Smooth muscle cell (in vitro differentiated cells): ENCODE data around the gene PDK3. TPM values are rescaled to one million over a fixed set of nuclear protein-coding genes. Genes with fewer than 3 reads are reported as not detected.

Experiments used
- DNase-seq: peaks from one replicate; lab custom pipeline; 2025; ENCODE audit not compliant: unreplicated experiment; lab: John Stamatoyannopoulos, UW
- H2AFZ ChIP-seq: fragments of 200-600 bp; sonication (generic); 2 replicates; pipeline ENCODE4 v1.6.0; 2016; ENCODE audit warnings: antibody characterized with exemption, low read depth, mild to moderate bottlenecking
- H3F3A ChIP-seq: fragments of 200-600 bp; sonication (generic); 2 replicates; pipeline ENCODE4 v1.6.0; 2017; ENCODE audit warnings: antibody characterized with exemption, low read depth
- H3K27ac ChIP-seq: fragments of 200-600 bp; sonication (generic); 2 replicates; pipeline ENCODE4 v1.5.1; 2016; ENCODE audit warnings: low read depth, mild to moderate bottlenecking
- H3K27me3 ChIP-seq: fragments of 200-600 bp; sonication (generic); 2 replicates; pipeline ENCODE4 v1.6.1; 2016; ENCODE audit warnings: low read depth, mild to moderate bottlenecking
- H3K36me3 ChIP-seq: fragments of 200-600 bp; sonication (generic); 2 replicates; pipeline ENCODE4 v1.5.1; 2016; ENCODE audit warnings: low read depth
- H3K4me1 ChIP-seq: fragments of 200-600 bp; sonication (generic); 2 replicates; pipeline ENCODE4 v1.5.1; 2016; ENCODE audit warnings: low read depth
- H3K4me2 ChIP-seq: fragments of 200-600 bp; sonication (generic); 2 replicates; pipeline ENCODE4 v1.6.0; 2016; ENCODE audit warnings: mild to moderate bottlenecking
- H3K4me3 ChIP-seq: fragments of 200-600 bp; sonication (generic); 2 replicates; pipeline ENCODE4 v1.5.1; 2016; ENCODE audit warnings: mild to moderate bottlenecking
- H3K79me2 ChIP-seq: fragments of 200-600 bp; sonication (generic); 2 replicates; pipeline ENCODE4 v1.6.0; 2016; ENCODE audit warnings: low read depth, mild to moderate bottlenecking
- H3K9ac ChIP-seq: fragments of 200-600 bp; sonication (generic); 2 replicates; pipeline ENCODE4 v1.6.0; 2016; ENCODE audit warnings: low read depth
- H3K9me3 ChIP-seq: fragments of 200-600 bp; sonication (generic); replicated peaks from 2 replicates; pipeline ENCODE4 v1.5.1; 2016; ENCODE audit warnings: low read depth
- H4K20me1 ChIP-seq: fragments of 200-600 bp; sonication (generic); 2 replicates; pipeline ENCODE4 v1.6.0; 2016; ENCODE audit warnings: low read depth
- WGBS: methylation state at CpG from one replicate; pipeline ENCODE4 v1.1.7; 2016; ENCODE audit warnings: low lambda C conversion rate; 5-methylcytosine and 5-hydroxymethylcytosine counted together
- polyA plus RNA-seq: library from polyadenylated mRNA; unstranded; fragments of >200 nt; fragmentation: Nextera tagmentation; extraction: Ambion mirVana; gene quantifications from 2 replicates; pipeline ENCODE4 v1.2.1, GENCODE V29; 2016
- small RNA-seq: library from RNA; depleted of rRNA; stranded (forward); fragments of <200 nt; gene quantifications from one replicate; pipeline ENCODE3, GENCODE V24; 2014
- total RNA-seq: library from RNA; depleted of rRNA; stranded (reverse); fragments of >200 nt; gene quantifications from 2 replicates; pipeline ENCODE4 v1.2.3, GENCODE V29; 2014
- TF ChIP-seq, protein P1 (sequence below): fragments of 200-600 bp; sonication (generic); IDR thresholded peaks from 2 replicates; pipeline ENCODE4 v1.5.1; 2017; ENCODE audit warnings: borderline replicate concordance, mild to moderate bottlenecking, antibody characterized with exemption; ENCODE audit not compliant: insufficient read depth, poor library complexity, severe bottlenecking

Gene PDK3
- total and polyA plus RNA-seq, 2 experiments from 2014 or later = 27.1 to 30.7 TPM

DNA sequence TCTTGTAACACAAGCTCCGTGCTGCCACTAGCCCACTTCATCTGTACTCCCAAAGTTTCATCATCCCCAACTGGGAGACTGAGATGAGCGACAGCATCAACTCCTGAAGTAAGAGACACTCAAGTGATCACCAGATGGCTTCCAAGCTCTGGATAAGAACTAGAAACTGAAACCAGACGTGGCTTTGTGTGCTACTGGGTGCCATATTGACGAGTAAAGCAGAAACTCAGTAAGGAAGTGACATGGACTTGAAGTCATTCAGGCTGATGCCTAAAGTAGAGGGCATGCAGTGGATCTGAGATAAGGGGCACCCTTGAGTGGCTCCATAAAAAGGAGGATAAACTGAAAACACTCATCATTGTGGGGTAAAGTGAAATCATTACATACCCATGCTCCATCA, 109.7 kb downstream of the PDK3 start:
- Histone ChIP-seq H2AFZ (no peak overlapping the region), H3K9me3 (no peaks in the 10 kb centered on the region), H3K4me3 (no peak overlapping the region), H3K4me2 (no peak overlapping the region), H3F3A (no peaks in the 10 kb centered on the region), H4K20me1 (no peaks in the 10 kb centered on the region), H3K4me1 (no peaks in the 10 kb centered on the region), H3K9ac (no peak overlapping the region), H3K27me3 (no peaks in the 10 kb centered on the region), H3K79me2 (no peaks in the 10 kb centered on the region), H3K36me3 (no peaks in the 10 kb centered on the region), H3K27ac (no peak overlapping the region)
- TF ChIP-seq, protein P1, sequence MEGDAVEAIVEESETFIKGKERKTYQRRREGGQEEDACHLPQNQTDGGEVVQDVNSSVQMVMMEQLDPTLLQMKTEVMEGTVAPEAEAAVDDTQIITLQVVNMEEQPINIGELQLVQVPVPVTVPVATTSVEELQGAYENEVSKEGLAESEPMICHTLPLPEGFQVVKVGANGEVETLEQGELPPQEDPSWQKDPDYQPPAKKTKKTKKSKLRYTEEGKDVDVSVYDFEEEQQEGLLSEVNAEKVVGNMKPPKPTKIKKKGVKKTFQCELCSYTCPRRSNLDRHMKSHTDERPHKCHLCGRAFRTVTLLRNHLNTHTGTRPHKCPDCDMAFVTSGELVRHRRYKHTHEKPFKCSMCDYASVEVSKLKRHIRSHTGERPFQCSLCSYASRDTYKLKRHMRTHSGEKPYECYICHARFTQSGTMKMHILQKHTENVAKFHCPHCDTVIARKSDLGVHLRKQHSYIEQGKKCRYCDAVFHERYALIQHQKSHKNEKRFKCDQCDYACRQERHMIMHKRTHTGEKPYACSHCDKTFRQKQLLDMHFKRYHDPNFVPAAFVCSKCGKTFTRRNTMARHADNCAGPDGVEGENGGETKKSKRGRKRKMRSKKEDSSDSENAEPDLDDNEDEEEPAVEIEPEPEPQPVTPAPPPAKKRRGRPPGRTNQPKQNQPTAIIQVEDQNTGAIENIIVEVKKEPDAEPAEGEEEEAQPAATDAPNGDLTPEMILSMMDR = no peak
- WGBS = 83% methylated on average over 4 of the region's 4 CpGs
- no peak for DNase-seq

DNA sequence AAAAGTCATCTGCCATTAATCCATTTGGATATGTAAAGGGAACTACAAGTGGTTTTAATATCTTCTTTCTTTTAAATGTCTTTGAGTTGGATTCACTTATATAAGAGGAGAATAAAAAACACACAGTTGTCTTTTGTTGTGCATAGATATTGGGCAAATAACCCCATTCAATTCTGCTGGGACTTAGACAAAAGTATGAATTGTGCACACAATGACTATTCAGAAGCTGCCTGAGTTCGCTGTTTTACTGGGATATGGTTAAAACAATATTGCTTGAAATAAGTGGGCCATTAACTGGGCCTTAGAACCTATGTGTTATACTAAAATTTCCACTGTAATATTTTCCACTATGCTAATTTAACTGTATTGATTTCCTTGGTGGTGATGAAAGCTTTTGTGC, 110.4 kb downstream of the PDK3 start:
- Histone ChIP-seq H3K36me3 (no peaks in the 10 kb centered on the region), H3F3A (no peaks in the 10 kb centered on the region), H4K20me1 (no peaks in the 10 kb centered on the region), H3K27me3 (no peaks in the 10 kb centered on the region), H3K9ac (no peak overlapping the region), H3K79me2 (no peaks in the 10 kb centered on the region), H3K4me3 (no peak overlapping the region), H3K9me3 (no peaks in the 10 kb centered on the region), H2AFZ (no peak overlapping the region), H3K27ac (no peak overlapping the region), H3K4me1 (no peaks in the 10 kb centered on the region), H3K4me2 (no peak overlapping the region)
- 100% methylated on average over 1 of the region's 1 CpG for WGBS
- DNase-seq = no peak
- TF ChIP-seq, protein P1 = no peak

DNA sequence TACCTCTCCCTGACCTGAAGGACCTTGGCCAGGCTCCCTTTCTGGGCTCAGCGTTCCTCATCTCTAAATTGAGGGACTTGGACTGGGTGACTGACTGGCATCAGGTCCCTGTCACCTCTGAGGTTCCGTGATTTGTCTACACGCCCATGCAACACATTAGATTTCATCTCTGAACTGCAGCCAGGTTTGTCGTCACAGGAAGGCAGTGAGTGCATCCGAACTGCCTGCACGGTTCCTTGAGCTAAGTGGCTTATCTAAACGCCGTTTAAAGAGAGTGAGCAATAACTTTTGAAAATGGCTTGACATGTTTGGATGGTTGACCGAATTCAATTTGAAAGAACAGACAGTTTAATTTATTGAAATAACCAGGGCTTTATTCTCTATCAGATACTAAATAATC, 112.0 kb downstream of the PDK3 start:
- Histone ChIP-seq H3K79me2 (no peaks in the 10 kb centered on the region), H3K9me3 (no peaks in the 10 kb centered on the region), H2AFZ (no peak overlapping the region), H3K4me1 (no peaks in the 10 kb centered on the region), H3K4me2 (no peak overlapping the region), H3F3A (no peaks in the 10 kb centered on the region), H3K4me3 (no peak overlapping the region), H3K9ac (no peak overlapping the region), H3K36me3 (no peaks in the 10 kb centered on the region), H4K20me1 (no peaks in the 10 kb centered on the region), H3K27ac (no peak overlapping the region), H3K27me3 (no peaks in the 10 kb centered on the region)
- DNase-seq = no peak
- WGBS = 89% methylated on average over 9 of the region's 9 CpGs
- TF ChIP-seq, protein P1 = no peak

Small RNA genes lying within 50 kb of the gene (small RNA-seq; reads per million reads assigned to genes)
- gene SNRPEP9 = not detected

Other genes starting within 250 kb of the PDK3 start
- gene SUPT20HL2, start 151.2 kb upstream of the PDK3 start, total RNA-seq = 0.45 TPM in 1 of 2 replicates, not detected in the other
- not detected in 2 replicates for gene SUPT20HL2, start 151.2 kb upstream of the PDK3 start, polyA plus RNA-seq
- not detected in 2 replicates for gene SUPT20HL1, start 104.6 kb upstream of the PDK3 start, total RNA-seq
- not detected in 2 replicates for gene SUPT20HL1, start 104.6 kb upstream of the PDK3 start, polyA plus RNA-seq
- gene PCYT1B, start 182.1 kb downstream of the PDK3 start, total RNA-seq = 9.4 and 12.0 TPM in 2 replicates
- gene PCYT1B, start 182.1 kb downstream of the PDK3 start, polyA plus RNA-seq = 4.2 and 5.1 TPM in 2 replicates
- gene POLA1, start 228.6 kb downstream of the PDK3 start, total RNA-seq = 11.7 and 16.6 TPM in 2 replicates
- 5.4 and 5.8 TPM in 2 replicates for gene POLA1, start 228.6 kb downstream of the PDK3 start, polyA plus RNA-seq